GM21737 (cell line): Measurements from ENCODE around the gene TLE5.
"Not testable (repeated sequence)": the region's sequence is repeated elsewhere in the genome, so short reads cannot be mapped to it uniquely, and the experiment has no call there.

ENCODE experiments used
- ATAC-seq: cut with Tn5 transposase; IDR thresholded peaks from one replicate; pipeline ENCODE4 v1.9.1; 2021; ENCODE audit warnings: mild to moderate bottlenecking, moderate library complexity; ENCODE audit not compliant: unreplicated experiment

TLE5 gene

DNA sequence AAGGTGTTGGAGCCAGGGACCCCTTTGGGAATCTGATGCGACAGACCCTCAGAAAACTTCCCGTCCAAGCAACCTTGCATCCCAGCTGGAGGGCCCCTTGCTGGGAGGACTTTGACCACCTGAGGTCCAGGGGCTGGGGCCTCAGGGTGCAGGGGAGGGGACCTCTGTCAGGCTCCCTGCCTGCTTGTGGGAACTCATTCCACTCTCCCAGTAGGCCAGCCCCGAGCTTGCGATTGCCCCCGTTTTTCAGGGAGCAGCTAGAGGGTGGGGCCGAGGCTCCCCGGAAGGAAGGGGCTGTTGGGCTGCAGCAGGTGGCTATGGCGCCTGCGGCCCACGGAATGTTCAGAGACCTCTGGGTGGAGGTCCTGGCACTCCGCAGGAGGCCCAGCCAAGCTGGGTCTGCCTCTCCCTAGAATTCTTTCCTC, 34.6 kb upstream of the TLE5 start:
- ATAC-seq, result no peak

- ATAC-seq, result no peak
Measured at GRCh38 chr19:3096267-3096901, 34.1 kb upstream of the TLE5 start.

GRCh38 chr19:3095441-3096191, 33.3 kb upstream of the TLE5 start:
- ATAC-seq, result no peak

DNA sequence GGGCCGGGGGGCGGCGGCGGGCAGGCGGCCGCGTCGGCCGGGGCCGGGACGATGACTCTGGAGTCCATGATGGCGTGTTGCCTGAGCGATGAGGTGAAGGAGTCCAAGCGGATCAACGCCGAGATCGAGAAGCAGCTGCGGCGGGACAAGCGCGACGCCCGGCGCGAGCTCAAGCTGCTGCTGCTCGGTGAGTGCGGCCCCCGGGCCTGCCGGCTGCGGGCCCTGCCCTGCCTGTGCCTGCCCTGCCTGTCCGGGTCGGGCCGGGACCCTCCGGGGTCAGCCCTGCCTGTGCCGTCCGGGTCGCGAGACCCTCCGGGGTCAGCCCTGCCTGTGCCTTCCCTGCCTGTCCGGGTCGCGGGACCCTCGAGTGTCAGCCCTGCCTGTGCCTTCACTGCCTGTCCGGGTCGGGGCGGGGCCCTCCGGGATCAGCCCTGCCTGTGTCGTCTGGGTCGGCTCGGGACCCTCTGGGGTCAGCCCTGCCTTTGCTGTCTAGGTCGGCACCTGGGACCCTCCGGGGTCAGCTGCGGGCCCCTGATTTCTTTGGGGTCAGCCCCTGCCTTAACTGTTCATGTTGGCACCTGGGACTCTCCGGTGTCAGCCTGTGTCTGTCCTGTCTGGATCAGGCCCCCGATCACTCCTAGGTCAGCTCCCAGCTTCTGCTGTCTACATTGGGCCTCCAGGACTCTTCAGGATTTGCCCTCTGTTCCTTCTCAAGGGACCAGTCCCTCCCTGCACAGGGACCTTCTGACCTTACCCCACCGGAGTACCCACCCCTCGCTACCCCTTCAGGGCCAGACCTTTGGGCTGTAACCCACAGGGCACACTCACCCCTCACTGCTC, 32.5 kb upstream of the TLE5 start:
- no peak for ATAC-seq

- ATAC-seq, result not testable (repeated sequence)
Measured at GRCh38 chr19:3089299-3089855, 27.1 kb upstream of the TLE5 start.

DNA sequence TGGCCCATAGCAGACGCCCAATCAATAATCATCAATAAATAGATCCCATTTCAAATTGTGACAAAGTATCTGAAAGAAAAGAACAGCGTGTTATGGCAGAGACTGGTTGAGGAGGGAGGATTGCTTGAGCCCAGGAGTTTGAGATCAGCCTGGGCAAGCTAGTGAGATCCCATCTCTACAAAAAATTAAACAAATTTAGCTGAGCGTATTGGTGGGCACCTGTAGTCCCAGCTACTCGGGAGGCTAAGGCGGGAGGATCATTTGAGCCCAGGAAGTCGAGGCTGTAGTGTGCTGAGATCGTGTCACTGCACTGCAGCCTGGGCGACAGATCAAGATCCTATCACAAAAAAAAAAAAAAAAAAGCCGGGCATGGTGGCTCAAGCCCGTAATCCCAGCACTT, 25.5 kb upstream of the TLE5 start:
- ATAC-seq, result no peak

DNA sequence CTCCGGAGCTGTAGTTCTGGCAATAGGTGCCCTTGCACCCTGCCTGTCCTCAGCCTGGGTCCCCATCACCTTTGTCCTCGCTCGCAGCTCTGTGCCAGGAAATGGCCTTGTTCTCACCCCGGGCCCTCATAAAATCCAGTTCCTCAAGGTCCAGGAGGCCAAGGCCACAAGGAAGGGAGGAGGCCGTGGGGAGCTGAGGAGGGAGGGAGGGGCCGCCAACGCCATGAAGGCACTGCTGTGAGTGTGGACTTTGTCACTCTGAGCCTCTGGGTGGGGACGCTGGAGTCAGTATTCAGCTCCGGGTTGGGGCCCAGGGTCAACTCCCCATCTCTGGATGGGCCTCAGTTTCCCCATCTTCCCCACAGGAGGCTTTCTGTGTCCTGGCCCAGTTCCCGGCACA, 22.6 kb upstream of the TLE5 start:
- ATAC-seq, result no peak

DNA sequence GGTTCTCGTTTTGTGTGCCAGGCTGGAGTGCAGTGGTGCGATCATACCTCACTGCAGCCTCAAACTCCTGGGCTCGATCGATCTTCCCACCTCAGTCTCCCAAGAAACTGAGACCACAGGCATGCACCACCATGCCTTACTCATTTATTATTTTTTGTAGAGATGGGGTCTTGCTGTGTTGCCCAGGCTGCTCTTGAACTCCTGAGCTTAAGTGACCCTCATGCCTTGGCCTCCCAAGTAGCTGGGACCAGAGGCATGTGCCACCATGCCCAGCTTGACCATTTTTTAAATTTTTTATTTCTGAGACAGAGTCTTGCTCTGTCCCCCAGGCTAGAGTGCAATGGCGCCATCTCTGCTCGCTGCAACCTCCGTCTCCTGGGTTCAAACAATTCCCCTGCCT, 21.7 kb upstream of the TLE5 start:
- ATAC-seq, result no peak

- ATAC-seq, result no peak
Measured at GRCh38 chr19:3082331-3082730, 20.0 kb upstream of the TLE5 start.

DNA sequence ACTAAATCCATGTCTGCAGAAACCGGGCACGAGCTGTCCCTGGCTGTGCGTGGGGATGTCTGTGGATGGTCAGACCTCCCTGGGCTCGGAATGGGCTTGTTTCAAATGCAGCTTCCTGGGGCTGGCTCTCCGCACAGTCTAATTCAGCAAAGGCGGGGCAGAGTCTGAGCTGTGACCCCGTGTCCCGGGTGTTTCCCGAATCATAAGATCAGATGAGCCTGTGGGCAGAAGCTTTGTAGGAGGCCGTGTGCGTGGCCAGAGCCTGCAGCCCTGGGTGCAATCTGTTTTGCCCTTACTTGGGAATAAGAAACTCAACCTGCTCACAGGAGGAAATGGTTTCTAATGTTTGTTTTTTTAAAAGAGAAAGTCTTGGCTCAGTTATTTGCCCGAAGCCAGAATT, 18.0 kb upstream of the TLE5 start:
- no peak for ATAC-seq

- no peak for ATAC-seq
Measured at GRCh38 chr19:3079578-3079977, 17.3 kb upstream of the TLE5 start.

DNA sequence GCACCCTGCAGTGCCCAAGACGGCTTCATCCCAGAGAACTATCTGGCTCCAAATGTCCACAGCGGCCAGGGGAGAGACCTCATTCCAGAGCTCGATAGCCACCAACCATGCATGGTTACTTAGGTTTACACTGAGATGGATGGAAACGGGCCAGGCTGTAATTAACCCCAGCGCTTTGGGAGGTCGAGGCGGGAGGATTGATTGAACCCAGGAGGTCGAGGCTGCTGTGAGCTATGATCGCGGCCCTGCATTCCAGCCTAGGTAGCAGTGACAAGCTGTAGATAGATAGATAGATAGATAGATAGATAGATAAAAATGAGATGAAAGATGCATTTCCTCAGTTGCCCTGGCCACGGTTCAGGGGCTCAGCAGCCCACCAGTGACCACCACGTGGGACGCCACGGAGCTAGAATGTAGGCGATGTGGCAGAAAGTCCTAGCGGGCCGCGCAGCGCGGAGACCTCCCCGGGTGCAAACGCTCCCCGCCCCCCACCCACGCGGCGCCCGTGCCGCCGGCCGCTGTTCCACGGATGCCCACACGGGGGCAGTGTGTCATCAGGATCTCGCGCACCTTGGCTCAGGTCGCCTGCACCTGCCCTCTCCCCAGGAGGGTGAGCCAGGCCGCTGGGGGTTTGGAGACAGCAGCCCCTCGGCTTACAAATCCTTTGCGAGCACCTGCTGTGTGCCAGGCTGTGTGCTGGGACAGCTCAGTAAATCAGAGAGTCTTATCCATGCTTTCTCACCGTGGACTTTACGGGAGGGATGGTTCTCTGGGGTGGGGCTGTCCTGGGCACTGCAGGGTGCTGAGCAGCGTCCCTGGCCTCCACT, 13.5 kb upstream of the TLE5 start:
- no peak for ATAC-seq

DNA sequence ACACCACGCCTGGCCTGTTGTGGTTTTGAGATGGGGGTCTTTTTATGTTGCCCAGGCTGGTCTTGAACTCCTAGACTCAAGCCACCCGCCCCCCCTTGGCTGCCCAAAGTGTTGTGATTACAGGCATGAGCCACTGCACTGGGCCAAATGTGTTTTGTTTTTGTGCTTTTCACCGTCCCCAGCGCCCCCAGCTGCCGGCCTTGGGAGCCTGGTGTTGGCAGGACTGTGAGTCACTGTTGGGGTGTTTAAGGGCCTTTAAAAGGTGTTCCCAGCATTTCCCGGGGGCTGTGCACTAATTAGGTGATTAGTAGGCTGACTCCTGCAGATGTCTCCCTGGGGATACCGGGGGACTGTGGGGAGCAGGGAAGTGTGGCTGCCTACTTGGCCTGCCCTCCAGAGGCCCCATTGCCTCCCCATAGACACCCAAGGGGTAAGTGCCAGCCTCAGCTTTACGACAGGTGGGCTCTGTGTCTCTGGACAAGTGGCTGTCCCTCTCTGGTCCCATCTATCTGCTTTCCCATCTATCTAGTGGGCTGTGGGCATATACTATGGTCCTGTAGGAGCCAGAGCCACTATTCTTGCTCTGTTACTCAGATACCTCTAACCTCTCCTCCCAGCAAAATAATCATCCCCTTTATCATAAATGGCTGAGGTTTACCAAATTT, 11.8 kb upstream of the TLE5 start:
- no peak for ATAC-seq

DNA sequence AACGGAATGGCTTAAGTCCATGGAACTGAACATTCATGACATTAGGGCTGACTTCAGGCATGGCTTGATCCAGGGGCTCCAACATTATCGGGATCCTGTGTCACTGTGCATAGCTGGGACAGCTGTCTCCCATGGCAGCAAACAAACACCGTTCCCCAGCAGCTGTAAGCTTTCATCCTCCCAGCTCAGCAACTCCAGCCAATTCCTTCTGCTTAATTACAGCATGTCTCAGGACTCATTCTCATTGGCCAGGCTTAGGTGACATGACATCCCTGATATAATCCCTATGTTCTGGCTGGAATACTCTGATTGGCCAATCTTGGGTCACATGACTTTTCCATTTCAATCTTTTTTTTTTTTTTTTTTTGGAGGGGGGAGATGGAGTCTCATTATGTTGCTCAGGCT, 10.9 kb upstream of the TLE5 start:
- no peak for ATAC-seq

GRCh38 chr19:3071768-3072167, 9.5 kb upstream of the TLE5 start:
- no peak for ATAC-seq

- no peak for ATAC-seq
Measured at GRCh38 chr19:3068071-3068470, 5.8 kb upstream of the TLE5 start.

- no peak for ATAC-seq
Measured at GRCh38 chr19:3067563-3067962, 5.3 kb upstream of the TLE5 start.

- ATAC-seq, result no peak
Measured at GRCh38 chr19:3066482-3067049, 4.3 kb upstream of the TLE5 start.

GRCh38 chr19:3065675-3066357, 3.5 kb upstream of the TLE5 start:
- peak; percentile 59 for ATAC-seq
